Raji (cell line): ENCODE data around the gene WWOX.

Experiments used
- POLR2A ChIP-seq: IDR thresholded peaks from 2 replicates; pipeline ENCODE4 v1.6.1; 2011; ENCODE audit warnings: low read depth, low read length, control low read depth; ENCODE audit not compliant: insufficient read depth

The WWOX gene

GRCh38 chr16:79156761-79157160 is 1057.3 kb downstream of the WWOX start:
- no peak for TF ChIP-seq POLR2A

GRCh38 chr16:79158337-79158736 is 1058.9 kb downstream of the WWOX start:
- TF ChIP-seq POLR2A, result no peak

- TF ChIP-seq POLR2A, result no peak
These were observed 1060.0 kb downstream of the WWOX start for GRCh38 chr16:79159261-79160049.

GRCh38 chr16:79162977-79163376 is 1063.5 kb downstream of the WWOX start:
- TF ChIP-seq POLR2A, result no peak

- no peak for TF ChIP-seq POLR2A
These were observed 1064.4 kb downstream of the WWOX start for GRCh38 chr16:79163691-79164387.

- TF ChIP-seq POLR2A, result no peak
These were observed 1065.0 kb downstream of the WWOX start for GRCh38 chr16:79164388-79164995.

GRCh38 chr16:79165079-79165478 is 1065.6 kb downstream of the WWOX start:
- TF ChIP-seq POLR2A, result no peak

- TF ChIP-seq POLR2A, result no peak
These were observed 1066.1 kb downstream of the WWOX start for GRCh38 chr16:79165506-79165905.

GRCh38 chr16:79167893-79168292 is 1068.4 kb downstream of the WWOX start:
- no peak for TF ChIP-seq POLR2A

GRCh38 chr16:79168321-79168720 is 1068.9 kb downstream of the WWOX start:
- no peak for TF ChIP-seq POLR2A

GRCh38 chr16:79169239-79169638 is 1069.8 kb downstream of the WWOX start:
- TF ChIP-seq POLR2A, result no peak

GRCh38 chr16:79170555-79171246 is 1071.2 kb downstream of the WWOX start:
- no peak for TF ChIP-seq POLR2A

- no peak for TF ChIP-seq POLR2A
These were observed 1072.0 kb downstream of the WWOX start for GRCh38 chr16:79171504-79171903.

- TF ChIP-seq POLR2A, result no peak
These were observed 1072.7 kb downstream of the WWOX start for GRCh38 chr16:79171931-79172705.

GRCh38 chr16:79172976-79173500 is 1073.6 kb downstream of the WWOX start:
- no peak for TF ChIP-seq POLR2A

- no peak for TF ChIP-seq POLR2A
These were observed 1074.5 kb downstream of the WWOX start for GRCh38 chr16:79173919-79174318.
